NCI-H526 (cell line): ENCODE data around the gene RBM18.

Experiments
- DNase-seq, 2 experiments: peaks; one replicate each; lab custom pipeline; 2025; lab: John Stamatoyannopoulos, UW

RBM18 gene

GRCh38 chr9:122221183-122221811 is 43.3 kb downstream of the RBM18 start:
- no peak for DNase-seq

- no peak for DNase-seq
Measured at GRCh38 chr9:122220673-122221182, 43.9 kb downstream of the RBM18 start.

- DNase-seq = no peak
Measured at GRCh38 chr9:122219856-122220672, 44.6 kb downstream of the RBM18 start.

GRCh38 chr9:122218935-122219855 is 45.4 kb downstream of the RBM18 start:
- DNase-seq = no peak

GRCh38 chr9:122218071-122218934 is 46.3 kb downstream of the RBM18 start:
- DNase-seq = no peak

GRCh38 chr9:122217640-122218039 is 47.0 kb downstream of the RBM18 start:
- DNase-seq = no peak

- no peak for DNase-seq
Measured at GRCh38 chr9:122216798-122217418, 47.7 kb downstream of the RBM18 start.

- DNase-seq = no peak
Measured at GRCh38 chr9:122216138-122216797, 48.4 kb downstream of the RBM18 start.

GRCh38 chr9:122215663-122216062 is 49.0 kb downstream of the RBM18 start:
- no peak for DNase-seq

- DNase-seq = no peak
Measured at GRCh38 chr9:122214507-122214906, 50.1 kb downstream of the RBM18 start.

GRCh38 chr9:122213589-122214413 is 50.8 kb downstream of the RBM18 start:
- DNase-seq = peak; percentile 85 to 93

GRCh38 chr9:122213102-122213588 is 51.5 kb downstream of the RBM18 start:
- DNase-seq = no peak

- DNase-seq = no peak
Measured at GRCh38 chr9:122212473-122213004, 52.1 kb downstream of the RBM18 start.

GRCh38 chr9:122209451-122209850 is 55.2 kb downstream of the RBM18 start:
- no peak for DNase-seq

- DNase-seq = no peak
Measured at GRCh38 chr9:122207096-122207495, 57.5 kb downstream of the RBM18 start.

GRCh38 chr9:122206118-122207046 is 58.3 kb downstream of the RBM18 start:
- no peak for DNase-seq

GRCh38 chr9:122205176-122205575 is 59.5 kb downstream of the RBM18 start:
- DNase-seq = no peak

GRCh38 chr9:122204491-122204890 is 60.1 kb downstream of the RBM18 start:
- no peak for DNase-seq
